Measurements from ENCODE around the gene ALG3.

ALG3 gene

DNA sequence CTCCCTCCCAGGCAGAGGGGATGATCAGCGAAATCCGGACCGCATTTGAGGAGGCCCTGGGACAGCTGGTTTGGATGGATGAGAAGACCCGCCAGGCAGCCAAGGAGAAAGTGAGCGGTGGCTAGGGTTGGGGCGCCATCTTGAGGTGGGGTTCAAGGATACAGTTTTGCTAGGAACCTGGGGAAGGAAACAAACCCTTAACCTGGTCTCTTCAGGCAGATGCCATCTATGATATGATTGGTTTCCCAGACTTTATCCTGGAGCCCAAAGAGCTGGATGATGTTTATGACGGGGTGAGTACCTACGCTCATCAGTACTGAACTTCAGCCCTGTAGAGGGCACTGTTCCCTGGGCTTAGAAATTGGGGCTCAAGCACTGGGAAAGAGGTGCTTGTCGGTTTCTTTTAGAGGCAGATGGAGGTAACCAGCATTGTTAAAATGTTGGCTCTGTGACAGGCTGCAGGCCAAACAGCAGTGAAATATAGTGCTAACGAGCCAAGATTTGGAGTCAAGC lies 40.7 kb upstream of the ALG3 start:
- no peak for DNase-seq (ENCODE audit: low spot score)
- no peak overlapping the region for H3K4me3 ChIP-seq
- TF ChIP-seq, protein P1, sequence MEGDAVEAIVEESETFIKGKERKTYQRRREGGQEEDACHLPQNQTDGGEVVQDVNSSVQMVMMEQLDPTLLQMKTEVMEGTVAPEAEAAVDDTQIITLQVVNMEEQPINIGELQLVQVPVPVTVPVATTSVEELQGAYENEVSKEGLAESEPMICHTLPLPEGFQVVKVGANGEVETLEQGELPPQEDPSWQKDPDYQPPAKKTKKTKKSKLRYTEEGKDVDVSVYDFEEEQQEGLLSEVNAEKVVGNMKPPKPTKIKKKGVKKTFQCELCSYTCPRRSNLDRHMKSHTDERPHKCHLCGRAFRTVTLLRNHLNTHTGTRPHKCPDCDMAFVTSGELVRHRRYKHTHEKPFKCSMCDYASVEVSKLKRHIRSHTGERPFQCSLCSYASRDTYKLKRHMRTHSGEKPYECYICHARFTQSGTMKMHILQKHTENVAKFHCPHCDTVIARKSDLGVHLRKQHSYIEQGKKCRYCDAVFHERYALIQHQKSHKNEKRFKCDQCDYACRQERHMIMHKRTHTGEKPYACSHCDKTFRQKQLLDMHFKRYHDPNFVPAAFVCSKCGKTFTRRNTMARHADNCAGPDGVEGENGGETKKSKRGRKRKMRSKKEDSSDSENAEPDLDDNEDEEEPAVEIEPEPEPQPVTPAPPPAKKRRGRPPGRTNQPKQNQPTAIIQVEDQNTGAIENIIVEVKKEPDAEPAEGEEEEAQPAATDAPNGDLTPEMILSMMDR (IDR thresholded peaks at IDR 0.05), result peak; percentile 20
- H3K27ac ChIP-seq, result no peak overlapping the region

GRCh38 chr3:184284696-184285095 lies 35.9 kb upstream of the ALG3 start:
- TF ChIP-seq, protein P1 (IDR thresholded peaks at IDR 0.05), result no peak
- Histone ChIP-seq H3K27ac (no peak overlapping the region), H3K4me3 (no peak overlapping the region)
- DNase-seq (ENCODE audit: low spot score), result no peak

GRCh38 chr3:184283681-184284080 lies 34.9 kb upstream of the ALG3 start:
- TF ChIP-seq, protein P1 (IDR thresholded peaks at IDR 0.05), result no peak
- no peak overlapping the region for H3K27ac ChIP-seq
- no peak for DNase-seq (ENCODE audit: low spot score)
- no peak overlapping the region for H3K4me3 ChIP-seq

- no peak overlapping the region for H3K27ac ChIP-seq
- no peak for DNase-seq (ENCODE audit: low spot score)
- H3K4me3 ChIP-seq, result no peak overlapping the region
- TF ChIP-seq, protein P1 (IDR thresholded peaks at IDR 0.05), result no peak
Measured at GRCh38 chr3:184282941-184283340, 34.2 kb upstream of the ALG3 start.

GRCh38 chr3:184277366-184277765 lies 28.6 kb upstream of the ALG3 start:
- TF ChIP-seq, protein P1 (IDR thresholded peaks at IDR 0.05), result no peak
- no peak for DNase-seq (ENCODE audit: low spot score)
- Histone ChIP-seq H3K27ac (no peak overlapping the region), H3K4me3 (no peak overlapping the region)

- H3K27ac ChIP-seq, result no peak within 1 kb of the TSS
- peak within 1 kb of the TSS; percentile 54 for H3K4me3 ChIP-seq
- TF ChIP-seq, protein P1 (IDR thresholded peaks at IDR 0.05), result no peak
- peak; percentile 43 for DNase-seq (ENCODE audit: low spot score)
Measured at GRCh38 chr3:184275961-184276910, 27.5 kb upstream of the ALG3 start, which contains the start of gene ECE2. Gene ECE2 (plus strand): TSS chr3:184276022. CDS start chr3:184276154, 132 bp downstream.

- TF ChIP-seq, protein P1 (IDR thresholded peaks at IDR 0.05), result no peak
- no peak for DNase-seq (ENCODE audit: low spot score)
- no peak overlapping the region for H3K27ac ChIP-seq
- H3K4me3 ChIP-seq, result no peak overlapping the region
Measured at GRCh38 chr3:184275381-184275701, 26.6 kb upstream of the ALG3 start.

Measured in coronary artery (tissue), 2 donors.